NB4 (cell line): ENCODE results near the gene KCNK15.

Experiments
- POLR2A ChIP-seq: IDR thresholded peaks from 2 replicates; pipeline ENCODE4 v1.6.1; 2011; ENCODE audit warnings: mild to moderate bottlenecking; ENCODE audit not compliant: insufficient read length; ENCODE audit errors: extremely low read depth
- TF ChIP-seq, protein P1 (sequence below): IDR thresholded peaks from one replicate; pipeline ENCODE4 v1.5.1; 2012; ENCODE audit warnings: low read depth, low read length
- TF ChIP-seq, protein P2 (sequence below): IDR thresholded peaks from 2 replicates; pipeline ENCODE4 v1.6.1; 2011; ENCODE audit warnings: low read depth, low read length

DNA sequence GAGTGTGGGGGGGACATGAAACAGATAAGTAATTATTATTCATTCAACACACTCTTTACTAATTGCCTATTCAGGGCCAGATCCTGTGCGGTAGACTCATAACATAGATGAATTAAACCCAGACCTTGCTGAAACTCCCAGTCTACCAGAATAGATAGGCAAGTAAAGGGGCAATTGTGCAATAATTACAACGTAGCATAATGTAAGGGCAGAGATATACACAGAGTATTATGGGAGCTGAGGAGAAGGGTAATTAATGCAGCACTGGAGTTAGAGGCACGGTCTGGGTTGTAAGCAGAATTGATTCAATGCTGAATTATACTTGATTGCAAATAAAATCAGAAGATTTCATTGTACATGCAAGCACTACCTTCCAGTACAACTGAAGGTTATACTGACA lies 35.5 kb downstream of the KCNK15 start:
- TF ChIP-seq, protein P1, sequence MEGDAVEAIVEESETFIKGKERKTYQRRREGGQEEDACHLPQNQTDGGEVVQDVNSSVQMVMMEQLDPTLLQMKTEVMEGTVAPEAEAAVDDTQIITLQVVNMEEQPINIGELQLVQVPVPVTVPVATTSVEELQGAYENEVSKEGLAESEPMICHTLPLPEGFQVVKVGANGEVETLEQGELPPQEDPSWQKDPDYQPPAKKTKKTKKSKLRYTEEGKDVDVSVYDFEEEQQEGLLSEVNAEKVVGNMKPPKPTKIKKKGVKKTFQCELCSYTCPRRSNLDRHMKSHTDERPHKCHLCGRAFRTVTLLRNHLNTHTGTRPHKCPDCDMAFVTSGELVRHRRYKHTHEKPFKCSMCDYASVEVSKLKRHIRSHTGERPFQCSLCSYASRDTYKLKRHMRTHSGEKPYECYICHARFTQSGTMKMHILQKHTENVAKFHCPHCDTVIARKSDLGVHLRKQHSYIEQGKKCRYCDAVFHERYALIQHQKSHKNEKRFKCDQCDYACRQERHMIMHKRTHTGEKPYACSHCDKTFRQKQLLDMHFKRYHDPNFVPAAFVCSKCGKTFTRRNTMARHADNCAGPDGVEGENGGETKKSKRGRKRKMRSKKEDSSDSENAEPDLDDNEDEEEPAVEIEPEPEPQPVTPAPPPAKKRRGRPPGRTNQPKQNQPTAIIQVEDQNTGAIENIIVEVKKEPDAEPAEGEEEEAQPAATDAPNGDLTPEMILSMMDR, result no peak
- TF ChIP-seq POLR2A, result no peak
- TF ChIP-seq, protein P2, sequence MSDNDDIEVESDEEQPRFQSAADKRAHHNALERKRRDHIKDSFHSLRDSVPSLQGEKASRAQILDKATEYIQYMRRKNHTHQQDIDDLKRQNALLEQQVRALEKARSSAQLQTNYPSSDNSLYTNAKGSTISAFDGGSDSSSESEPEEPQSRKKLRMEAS, result no peak
